Measurements from ENCODE around the gene SMCO4.

The SMCO4 gene

DNA sequence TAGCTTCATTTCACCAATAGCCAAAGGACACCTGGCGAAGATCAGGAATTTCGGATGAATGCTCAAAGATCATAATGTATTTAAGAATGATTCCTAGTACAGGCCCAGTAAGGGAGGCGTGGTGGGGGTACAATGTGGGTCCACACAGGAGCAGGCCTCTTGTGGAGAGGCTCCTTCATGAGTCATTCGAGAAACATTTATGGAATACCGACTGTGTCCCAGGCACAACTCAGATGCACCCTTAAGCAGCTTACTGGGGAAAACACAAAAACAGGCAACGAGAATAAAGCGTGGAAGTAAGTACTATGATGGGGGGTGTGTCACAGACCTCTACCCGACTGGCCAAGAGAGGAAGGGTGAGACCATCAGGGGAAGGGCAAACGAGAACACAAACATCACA lies 44.5 kb downstream of the SMCO4 start:
- no peak for DNase-seq

DNA sequence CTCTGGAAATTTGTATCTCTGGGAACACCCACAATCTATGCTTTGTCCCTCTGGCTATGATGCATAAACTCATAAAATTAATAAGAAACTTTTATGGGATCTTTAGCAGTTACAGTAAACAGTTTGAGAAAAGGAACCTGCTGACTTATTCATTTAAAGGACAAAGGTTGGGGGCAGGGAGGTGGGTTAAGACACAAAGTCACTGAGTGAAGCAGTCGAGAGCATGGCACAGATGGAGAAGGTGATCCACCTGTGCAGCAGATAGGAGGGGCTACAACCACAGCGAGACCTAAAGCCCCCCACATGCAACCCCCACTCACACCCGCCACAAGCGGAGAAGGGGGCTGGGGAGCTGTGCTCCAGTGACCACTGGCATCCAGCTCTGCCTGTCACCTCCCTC lies 45.0 kb downstream of the SMCO4 start:
- DNase-seq = no peak

DNA sequence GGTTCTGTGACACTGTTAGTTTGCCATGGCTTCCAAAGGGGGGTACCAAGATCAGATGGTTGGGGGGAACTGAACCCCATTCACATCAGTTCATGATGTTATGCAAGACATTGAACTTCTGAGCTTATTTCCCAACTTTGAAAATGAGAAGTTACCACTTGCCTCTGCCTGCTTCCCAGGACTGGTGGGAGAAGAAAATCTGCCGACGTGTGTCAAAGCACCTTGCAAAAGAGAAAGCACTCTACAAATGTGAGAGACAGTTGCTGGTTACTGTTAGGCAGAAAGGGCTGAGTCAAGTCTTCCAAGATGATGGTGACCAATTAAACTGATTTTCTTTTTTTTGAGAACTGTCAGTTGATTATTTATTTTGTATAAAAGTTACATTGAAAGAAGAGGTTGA lies 45.6 kb downstream of the SMCO4 start:
- no peak for DNase-seq

DNA sequence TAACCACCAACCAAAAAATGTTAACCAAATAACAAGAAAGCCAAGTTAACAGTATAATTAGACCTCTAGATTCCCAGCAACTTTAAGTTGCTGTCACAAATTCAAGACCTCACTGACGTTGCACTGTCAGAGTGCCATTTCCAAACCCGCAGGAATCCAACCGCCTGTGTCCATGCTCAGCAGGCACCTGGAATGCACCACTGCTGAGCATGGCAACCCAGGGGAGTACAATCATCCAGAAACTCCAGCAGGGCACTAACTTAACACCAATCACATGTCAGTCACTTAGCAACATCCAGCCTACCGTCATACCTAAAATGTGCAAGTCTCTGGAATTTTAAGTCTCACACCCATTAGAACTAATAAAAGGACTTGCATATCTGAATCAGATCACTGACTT lies 48.8 kb downstream of the SMCO4 start:
- no peak for DNase-seq

DNA sequence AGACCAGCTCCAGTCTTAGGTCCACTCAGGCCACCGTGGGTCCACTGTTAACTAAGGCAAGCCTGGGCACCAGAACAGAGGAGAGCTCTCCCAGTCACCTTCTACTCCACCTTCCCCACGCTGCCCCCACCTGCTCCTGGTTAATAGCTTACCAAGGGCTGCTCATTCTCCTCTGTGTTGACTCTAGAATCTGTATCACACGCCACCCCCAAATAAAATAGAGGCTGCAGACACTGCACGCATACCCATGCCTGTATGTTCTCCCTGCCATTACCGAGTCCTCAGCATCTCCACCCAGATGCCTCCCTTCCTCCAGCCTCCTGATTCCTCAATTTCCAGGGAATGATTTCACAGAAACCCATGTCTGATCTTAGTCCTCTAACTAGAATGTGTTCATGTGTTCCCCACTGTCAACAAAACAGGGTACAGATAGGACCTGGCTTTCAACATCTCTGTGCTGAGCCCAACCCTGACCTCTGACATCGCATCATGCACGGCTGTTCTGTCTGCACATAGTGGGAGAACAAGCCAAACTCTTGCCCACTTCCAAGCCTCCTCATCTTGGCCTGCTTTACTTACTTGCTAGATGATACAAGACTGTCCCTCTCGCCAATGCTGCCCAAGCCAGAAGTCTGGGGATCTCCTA lies 49.8 kb downstream of the SMCO4 start:
- DNase-seq = no peak

DNA sequence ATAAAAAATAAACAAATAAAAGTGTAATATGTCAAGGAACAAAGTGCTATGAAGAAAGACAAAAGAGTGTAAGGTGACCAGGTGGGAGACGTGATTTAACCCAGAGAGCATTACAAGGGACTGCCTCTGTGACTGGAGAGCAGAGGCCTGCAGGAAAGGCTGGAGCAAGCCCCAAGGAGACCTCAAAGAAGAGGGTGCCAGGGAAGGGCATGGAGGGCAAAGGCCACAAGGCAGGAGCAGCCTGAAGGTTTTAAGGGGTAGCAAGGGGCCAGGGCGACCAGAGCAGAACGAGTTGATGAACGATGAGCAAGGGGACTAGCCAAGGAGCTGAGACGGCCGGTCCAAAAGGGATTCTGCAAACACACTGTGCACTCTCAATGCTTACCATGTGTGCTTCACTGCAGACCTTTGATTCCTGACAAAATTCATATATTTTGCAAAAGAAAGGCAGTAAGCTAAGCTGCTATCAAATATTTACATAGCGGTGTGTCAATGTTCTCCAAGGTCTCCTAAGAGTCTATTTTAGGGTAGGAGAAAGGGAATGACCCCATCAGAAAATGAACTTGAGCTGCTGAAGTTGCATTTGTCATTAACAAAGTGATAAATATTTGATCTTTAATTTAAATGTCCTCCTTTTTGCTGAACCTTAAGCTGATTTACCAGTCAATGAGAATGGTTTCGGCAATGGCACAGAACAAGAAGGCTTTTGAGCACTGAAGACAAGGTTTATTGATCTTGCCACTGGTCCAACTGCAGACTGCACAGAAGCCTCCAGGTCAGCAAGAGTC lies 50.5 kb downstream of the SMCO4 start:
- no peak for DNase-seq

DNA sequence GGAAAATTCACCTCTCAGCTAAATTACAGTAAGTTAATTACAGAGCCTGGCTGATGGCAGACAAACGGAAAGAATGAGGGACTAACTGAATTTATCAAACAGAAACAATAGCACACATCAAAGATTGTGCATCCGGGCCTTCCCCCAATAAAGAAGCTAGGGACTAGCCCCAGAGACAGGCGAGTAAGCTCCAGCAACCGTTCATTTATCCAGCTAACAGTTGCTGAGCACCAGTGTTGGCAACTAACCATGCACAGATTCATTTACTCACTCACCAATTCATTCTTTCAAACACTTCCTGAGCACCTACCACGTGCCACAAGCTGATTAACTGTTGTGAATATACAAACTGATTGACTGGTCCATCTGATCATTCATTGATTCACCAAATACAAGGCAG lies 51.2 kb downstream of the SMCO4 start:
- DNase-seq = no peak

DNA sequence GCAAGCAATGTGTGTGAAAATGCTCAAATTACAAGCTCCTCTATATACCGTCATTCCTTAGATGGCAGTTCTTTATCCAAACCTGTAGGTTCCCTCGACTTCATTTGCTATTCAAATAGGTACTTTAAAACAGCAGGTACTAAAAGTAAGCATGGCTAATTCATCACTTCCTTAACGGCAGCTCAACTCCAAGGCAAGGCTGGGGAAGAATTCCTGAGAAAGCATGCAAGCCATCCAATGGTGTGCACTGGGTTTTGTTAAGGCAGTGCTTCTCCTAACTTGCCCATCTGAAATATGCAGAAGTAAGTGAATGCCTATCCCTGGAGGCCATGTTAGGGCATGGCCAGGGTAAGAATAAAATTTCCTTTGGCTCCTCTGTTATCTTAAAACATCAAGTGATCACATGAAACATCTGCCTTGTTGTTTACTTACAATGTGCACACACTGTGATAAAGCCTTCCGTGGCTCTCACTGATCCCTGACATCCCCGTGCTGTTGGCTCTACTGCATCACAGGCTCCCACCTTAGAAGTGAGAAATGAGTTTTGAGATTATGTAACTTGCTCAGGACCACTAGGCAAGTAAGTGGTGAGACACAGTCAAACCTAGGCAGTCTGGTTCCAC lies 52.1 kb downstream of the SMCO4 start:
- no peak for DNase-seq

DNA sequence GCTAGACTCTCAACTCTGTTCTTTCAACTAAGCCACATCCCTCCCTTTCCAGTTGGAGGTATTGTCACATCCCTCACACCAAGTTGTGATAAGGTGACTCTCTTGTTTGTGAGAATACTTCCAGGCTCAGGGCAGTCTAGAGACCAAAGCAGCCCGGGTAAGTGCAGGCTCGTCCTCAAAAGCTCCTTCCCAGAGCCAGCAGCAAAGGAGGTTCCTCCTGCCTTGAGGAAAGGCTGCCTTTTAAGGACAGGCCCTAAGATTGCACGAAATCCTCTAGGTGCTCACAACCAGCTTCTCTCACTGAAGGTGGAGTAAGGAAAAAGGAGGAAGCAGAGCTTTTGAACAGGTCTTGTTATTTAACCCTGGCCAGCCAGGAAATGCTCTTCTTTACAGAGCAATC lies 53.4 kb downstream of the SMCO4 start:
- no peak for DNase-seq

DNA sequence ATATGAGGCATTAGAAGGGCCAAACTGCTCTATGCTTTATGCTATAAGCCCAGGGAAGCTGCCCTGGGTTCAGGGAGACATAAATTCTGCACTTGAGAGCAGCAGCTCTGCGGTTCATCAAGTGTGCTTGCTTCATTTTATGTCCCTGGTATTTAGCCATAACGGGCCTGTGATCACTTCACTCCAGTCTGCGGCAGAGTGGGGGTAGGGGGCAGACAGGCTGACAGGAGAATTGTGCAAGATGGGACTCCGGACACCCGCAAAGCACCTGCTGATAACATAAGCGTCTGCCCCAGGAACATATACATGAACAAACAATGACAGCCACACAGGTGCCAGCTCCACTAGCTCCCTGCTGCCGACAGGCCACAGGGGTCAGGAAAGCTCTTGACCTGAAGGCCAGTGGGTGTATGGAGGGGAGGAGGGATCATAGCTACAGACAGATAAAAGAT lies 56.1 kb downstream of the SMCO4 start:
- no peak for DNase-seq

DNA sequence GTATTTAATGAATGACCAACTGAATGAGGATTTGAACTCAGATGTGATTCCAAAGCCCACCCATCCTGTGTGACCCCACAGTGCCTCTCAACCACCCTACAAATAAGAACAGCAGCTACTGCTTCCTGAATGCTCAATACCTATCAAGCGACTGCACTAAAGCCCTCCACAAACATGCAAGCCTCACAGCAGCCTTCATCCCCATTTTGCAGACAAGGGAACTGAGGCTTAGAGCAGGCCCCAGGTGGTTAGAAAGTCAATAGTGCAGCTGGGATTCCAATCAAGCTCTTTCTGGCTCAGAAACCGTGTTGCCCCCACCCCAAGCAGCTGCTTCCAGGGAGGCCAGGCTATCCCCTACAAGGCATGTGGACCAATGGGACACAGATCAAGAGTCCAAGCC lies 57.2 kb downstream of the SMCO4 start:
- DNase-seq = no peak

DNA sequence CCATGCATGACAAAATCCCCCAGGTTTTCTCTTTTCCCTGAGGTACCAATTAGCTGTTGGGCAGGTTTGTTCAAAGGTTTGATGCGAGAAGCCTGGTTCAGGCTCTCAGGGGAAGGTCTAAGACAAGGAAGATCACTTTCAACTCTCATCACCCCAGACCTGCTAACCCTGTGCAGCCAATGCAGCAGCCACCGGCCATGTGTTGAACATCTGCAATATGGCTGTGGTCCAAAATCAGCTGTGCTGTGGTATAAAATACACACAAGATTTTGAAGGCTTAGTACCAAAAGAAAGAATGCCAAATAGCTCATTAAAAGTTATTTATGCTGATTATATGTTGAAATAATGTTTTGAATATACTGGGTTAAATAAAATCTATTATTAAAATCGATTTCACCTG lies 58.5 kb downstream of the SMCO4 start:
- no peak for DNase-seq

DNA sequence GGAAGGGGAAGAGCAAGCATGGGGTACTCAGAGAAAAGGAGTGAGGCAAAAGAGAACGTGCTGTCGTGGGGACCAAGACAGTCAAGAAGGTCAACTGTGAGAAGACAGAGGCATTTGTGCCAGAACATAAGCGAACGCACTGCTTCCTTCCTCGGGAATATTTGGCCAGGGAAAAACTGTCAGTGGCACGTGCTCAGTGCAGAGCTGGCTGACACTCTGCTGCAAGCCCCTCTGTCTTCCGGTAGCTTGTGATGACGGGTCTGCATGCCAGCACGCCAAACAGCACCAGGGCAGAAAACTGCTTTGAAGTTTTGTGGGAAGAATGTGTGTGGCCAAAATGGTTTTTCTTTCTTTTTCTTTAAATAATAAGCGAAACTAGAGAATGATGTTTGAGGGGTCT lies 60.6 kb downstream of the SMCO4 start:
- no peak for DNase-seq

DNA sequence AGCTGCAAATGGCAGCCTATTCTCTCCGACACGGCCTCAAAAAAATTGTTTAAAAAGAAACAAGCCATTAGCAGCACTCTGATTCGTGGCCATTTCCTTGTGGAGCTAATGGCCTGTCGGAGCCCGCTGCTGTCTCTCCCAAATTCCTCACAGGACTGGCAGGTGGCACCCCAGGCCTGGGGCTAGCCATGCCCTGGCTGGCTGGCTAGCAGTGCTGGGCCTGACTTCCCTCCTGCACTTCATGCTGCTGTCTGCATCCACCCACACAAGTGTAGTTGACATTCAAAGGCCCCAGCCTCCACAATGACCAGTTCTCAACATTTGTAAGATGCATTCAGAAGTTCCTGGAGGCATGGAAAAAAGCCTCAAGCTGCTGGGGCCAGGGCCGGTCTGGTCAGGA lies 61.5 kb downstream of the SMCO4 start:
- DNase-seq = no peak

DNA sequence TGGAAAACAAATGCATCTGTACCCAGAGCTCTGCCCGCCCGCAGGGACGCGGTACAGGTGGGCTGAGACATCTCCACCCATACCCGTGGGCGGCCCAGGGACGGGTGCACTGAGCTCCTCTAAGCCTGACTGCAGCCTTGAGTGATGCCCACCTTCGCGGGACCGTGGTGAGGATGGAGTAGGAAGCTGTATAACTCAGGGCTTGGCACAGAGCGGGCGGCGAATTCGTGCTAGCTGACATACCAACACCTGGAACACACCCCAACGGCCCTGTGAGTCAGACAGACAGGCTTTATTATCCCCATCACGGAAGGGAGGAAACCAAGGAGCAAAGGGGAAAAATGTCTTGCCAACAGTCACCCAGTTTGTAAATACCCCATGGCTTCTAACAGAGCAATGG lies 61.9 kb downstream of the SMCO4 start:
- DNase-seq = no peak

DNA sequence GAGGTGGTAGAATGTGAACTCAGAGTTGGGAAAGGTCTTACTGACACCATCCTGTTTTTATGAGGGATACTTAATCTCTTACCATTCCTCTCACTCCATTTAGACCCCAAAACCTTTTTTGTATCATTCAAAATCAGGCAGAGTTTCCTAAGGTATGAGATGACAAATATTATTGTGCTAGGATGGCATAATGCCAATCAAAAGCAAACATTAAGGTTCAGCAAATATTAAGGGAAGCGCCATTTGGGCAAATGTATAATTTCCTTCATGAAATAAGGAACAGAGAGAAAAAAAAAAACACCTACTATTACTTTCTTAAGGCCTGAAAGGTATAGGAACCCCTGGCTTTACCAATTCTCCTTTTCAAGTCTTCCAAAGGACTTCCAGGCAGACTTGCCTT lies 62.4 kb downstream of the SMCO4 start:
- no peak for DNase-seq

DNA sequence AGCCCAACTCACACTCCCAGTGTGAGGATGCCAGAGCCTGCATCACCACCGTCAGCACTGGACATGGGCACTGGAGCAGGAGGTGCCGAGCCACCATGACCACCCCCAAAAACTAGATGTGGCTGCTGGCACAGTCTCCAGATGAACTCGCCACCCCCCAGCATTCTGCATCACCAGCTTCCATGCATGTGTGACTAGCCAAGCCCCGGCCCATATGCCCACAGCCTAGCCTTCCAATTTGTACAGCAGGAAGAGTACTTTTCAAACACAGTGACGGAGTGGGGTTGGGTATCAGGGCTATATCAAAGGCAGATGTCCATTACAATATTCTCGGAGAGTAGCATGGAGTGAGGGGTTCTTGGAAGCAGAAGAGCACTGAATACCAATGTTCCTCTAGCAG lies 62.9 kb downstream of the SMCO4 start:
- DNase-seq = no peak

DNA sequence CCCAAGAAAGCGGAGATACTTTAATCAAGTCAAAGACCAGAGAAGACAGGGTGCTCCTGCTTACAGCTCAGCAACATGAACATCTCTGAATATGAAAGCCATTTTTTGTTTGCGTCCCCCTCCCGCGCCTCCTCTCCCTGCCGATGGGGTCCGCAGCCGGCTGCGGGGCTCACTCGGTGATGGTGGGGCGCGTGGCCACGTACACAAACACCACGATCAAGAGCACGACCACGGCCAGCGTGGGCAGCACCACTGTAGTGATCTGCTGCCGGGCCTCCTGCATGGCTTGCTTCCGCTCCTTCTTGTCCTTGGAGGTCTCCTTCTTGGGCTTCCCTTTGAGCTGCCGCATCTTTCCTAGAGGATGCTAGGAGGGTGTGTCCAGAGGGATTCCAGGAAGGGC lies 64.3 kb downstream of the SMCO4 start:
- DNase-seq = no peak

DNA sequence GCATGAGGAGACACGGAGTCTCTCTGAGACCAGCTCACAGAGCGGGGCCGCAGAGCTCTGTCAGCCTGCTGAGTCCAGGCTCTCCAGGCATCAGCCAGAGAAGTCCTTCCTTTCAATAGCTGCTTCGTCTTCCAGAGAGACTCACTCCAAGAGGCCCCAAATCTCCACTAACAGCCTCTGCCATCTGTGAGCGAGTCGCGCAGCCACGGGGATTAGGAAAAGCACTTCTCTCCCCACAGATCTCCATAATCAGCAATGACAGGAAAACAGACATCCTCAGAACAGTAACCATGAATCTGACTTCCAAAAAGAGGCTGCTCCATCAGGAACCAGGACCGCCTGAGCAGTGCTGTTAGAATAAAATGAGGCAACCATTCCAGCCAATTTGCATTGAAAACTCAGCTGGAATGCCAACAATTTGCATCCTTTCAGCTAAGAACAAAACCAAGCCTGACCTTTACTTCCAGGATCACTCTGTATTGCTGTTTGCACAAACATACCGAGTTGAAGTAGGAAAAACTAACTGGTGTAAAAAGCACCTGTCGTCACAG lies 65.4 kb downstream of the SMCO4 start:
- DNase-seq = no peak

DNA sequence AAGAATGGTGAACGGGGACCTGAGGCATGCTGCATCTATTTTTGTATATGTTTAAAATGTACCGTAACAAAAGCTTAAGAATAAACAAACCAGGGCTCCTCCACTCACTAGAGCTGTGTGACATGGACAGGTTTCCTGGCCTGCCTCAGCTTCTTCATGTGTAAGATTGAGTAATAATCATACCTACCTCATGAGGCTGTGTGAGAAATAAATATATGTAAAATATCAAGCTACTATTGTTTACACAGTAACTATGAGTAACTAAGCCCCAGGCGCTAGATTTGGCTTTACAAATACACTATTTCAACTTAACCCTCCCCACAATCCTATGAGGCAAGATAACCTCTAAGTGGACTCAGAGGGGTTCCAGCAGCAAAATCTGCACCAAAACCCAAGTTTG lies 66.4 kb downstream of the SMCO4 start:
- no peak for DNase-seq

DNA sequence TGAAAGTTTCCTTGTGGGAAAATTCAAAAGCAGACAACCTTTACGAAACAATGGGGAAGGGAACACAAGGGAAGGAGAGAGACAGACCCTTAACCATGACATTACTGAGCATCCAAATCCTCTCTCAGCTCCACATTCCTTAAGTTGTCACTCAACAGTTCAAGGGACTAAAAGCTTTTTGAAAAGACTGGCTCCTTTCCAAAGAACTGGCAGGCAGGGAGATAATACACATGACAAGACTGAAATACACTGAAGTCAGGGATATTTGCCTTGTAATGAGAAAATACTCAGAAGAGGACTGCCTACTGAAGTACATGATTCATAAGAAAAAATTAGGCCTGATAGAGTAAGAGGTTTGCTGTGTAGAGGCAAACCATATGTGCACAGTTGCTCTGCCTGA lies 69.1 kb downstream of the SMCO4 start:
- no peak for DNase-seq

DNA sequence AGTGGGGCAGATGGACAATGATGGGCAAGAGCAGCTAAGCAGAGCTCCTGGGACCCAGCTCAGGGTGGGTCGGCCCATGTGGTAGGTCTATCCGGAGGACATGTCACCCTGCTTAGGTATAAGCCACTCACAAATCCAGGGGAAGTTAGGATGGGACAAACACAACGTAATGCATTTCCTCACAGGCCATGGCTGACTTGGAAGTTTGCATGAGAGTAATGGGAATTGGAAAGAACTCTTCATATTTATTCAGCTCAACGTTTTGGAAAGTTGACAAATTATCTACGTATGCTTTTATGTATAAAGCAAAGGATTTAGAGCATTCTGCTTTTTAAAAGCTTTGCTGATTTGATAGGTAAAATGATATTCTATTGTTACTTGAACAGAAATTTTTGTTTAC lies 74.9 kb downstream of the SMCO4 start:
- no peak for DNase-seq

DNA sequence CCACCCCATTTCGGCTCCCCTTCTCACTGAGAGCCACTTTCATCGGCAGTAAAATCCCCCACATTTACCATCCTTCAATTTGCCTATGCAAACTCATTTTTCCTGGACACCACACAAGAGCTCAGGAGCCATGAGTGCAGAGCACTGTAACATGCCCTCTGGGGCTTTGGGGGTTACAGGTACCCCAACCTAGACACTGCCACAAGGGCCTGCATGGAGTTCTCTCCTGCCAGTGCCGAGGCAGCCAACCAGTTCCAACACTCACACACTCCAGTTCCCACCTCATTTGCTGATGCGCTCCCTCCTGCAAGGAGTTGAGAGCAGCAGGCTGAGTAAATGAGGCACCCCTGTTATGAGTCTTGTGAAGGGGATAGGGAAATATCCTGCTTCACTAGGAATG lies 76.1 kb downstream of the SMCO4 start:
- no peak for DNase-seq

DNA sequence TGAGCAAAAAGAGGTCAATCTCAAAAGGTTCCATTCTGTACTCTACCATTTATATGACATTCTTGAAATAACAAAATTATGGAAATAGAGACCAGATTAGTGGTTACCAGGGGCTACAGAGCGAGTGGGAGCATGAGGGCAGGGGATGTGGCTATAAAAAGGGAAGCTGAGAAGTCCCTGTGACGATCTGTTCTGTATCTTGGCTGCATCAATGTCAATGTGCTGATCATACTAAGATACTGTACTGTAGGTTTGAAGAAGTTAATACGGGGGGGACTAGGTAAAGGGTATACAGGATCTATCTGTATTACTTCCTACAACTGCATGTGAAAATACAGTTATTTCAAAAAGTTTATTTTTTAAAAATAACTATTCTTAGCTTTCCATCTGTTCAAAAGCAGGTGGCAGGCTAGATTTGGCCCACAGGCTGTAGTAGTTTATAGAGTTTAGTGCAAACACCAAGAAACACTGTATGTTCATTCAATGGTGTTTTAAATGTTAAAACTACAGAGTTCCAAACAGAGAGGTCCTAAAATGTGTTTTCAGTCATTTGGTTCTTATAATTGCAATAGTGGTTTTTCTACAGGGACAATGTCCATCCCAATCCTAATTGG lies 78.2 kb downstream of the SMCO4 start:
- no peak for DNase-seq

Data from activated CD4-positive, alpha-beta T cell treated with anti-CD3 and anti-CD28 coated beads, Interleukin-2, amount 50 U/mL, for 48 hours (primary cell).